ENCODE data around the gene DNAH1. TPM values are rescaled to one million over a fixed set of nuclear protein-coding genes. Genes with fewer than 3 reads are reported as not detected.

DNAH1 gene
- total RNA-seq, 1 donor from 2014 or later: 8.9 TPM

DNA sequence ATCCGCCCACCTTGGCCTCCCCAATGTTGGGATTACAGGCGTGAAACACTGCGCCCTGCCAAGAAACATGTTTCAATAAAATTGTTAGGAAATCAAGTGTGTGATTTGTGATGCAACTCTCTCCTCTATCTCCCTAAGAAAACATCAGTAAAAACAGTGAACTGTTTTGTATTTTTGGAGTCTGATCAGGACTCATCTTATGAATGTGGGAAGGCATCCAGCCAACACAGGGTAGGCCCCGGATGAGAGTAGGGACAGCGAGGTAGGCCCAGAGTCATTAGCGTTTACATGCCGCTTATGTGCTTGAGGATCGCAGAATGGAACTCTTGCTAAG lies 29.4 kb upstream of the DNAH1 start:
- Mint-ChIP-seq H3K4me3 (ENCODE audit: unreplicated experiment) (peak overlapping the region; percentile 90), H3K4me1 (ENCODE audit: low read depth, unreplicated experiment) (peaks cover 9% of the 10 kb centered on the region), H3K27ac (ENCODE audit: unreplicated experiment) (peak overlapping the region; percentile 100), H3K27me3 (ENCODE audit: unreplicated experiment) (peaks cover 4% of the 10 kb centered on the region), H3K9me3 (ENCODE audit: unreplicated experiment) (peaks cover 6% of the 10 kb centered on the region), H3K36me3 (ENCODE audit: unreplicated experiment) (no peaks in the 10 kb centered on the region)
- no peak for DNase-seq
- TF ChIP-seq, protein P1, sequence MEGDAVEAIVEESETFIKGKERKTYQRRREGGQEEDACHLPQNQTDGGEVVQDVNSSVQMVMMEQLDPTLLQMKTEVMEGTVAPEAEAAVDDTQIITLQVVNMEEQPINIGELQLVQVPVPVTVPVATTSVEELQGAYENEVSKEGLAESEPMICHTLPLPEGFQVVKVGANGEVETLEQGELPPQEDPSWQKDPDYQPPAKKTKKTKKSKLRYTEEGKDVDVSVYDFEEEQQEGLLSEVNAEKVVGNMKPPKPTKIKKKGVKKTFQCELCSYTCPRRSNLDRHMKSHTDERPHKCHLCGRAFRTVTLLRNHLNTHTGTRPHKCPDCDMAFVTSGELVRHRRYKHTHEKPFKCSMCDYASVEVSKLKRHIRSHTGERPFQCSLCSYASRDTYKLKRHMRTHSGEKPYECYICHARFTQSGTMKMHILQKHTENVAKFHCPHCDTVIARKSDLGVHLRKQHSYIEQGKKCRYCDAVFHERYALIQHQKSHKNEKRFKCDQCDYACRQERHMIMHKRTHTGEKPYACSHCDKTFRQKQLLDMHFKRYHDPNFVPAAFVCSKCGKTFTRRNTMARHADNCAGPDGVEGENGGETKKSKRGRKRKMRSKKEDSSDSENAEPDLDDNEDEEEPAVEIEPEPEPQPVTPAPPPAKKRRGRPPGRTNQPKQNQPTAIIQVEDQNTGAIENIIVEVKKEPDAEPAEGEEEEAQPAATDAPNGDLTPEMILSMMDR (IDR thresholded peaks at IDR 0.05; ENCODE audit: partially characterized antibody, unreplicated experiment): no peak

GRCh38 chr3:52288674-52289073 lies 27.4 kb upstream of the DNAH1 start:
- no peak for DNase-seq
- H3K36me3 Mint-ChIP-seq (ENCODE audit: unreplicated experiment): no peaks in the 10 kb centered on the region
- H3K27me3 Mint-ChIP-seq (ENCODE audit: unreplicated experiment): peaks cover 4% of the 10 kb centered on the region
- H3K27ac Mint-ChIP-seq (ENCODE audit: unreplicated experiment): peak overlapping the region; percentile 100
- H3K4me1 Mint-ChIP-seq (ENCODE audit: low read depth, unreplicated experiment): peaks cover 11% of the 10 kb centered on the region
- H3K4me3 Mint-ChIP-seq (ENCODE audit: unreplicated experiment): peak overlapping the region; percentile 90
- TF ChIP-seq, protein P1 (IDR thresholded peaks at IDR 0.05; ENCODE audit: partially characterized antibody, unreplicated experiment): no peak
- H3K9me3 Mint-ChIP-seq (ENCODE audit: unreplicated experiment): peaks cover 6% of the 10 kb centered on the region

GRCh38 chr3:52289338-52289746 lies 26.8 kb upstream of the DNAH1 start:
- peaks cover 6% of the 10 kb centered on the region for H3K9me3 Mint-ChIP-seq (ENCODE audit: unreplicated experiment)
- no peak overlapping the region for H3K27ac Mint-ChIP-seq (ENCODE audit: unreplicated experiment)
- H3K27me3 Mint-ChIP-seq (ENCODE audit: unreplicated experiment): peaks cover 4% of the 10 kb centered on the region
- TF ChIP-seq, protein P1 (IDR thresholded peaks at IDR 0.05; ENCODE audit: partially characterized antibody, unreplicated experiment): no peak
- H3K4me1 Mint-ChIP-seq (ENCODE audit: low read depth, unreplicated experiment): peaks cover 11% of the 10 kb centered on the region
- peak overlapping the region; percentile 59 for H3K4me3 Mint-ChIP-seq (ENCODE audit: unreplicated experiment)
- DNase-seq: no peak
- H3K36me3 Mint-ChIP-seq (ENCODE audit: unreplicated experiment): no peaks in the 10 kb centered on the region

- Mint-ChIP-seq H3K4me1 (ENCODE audit: low read depth, unreplicated experiment) (peaks cover 11% of the 10 kb centered on the region), H3K4me3 (ENCODE audit: unreplicated experiment) (peak overlapping the region; percentile 59), H3K27ac (ENCODE audit: unreplicated experiment) (peak overlapping the region; percentile 64), H3K9me3 (ENCODE audit: unreplicated experiment) (peaks cover 6% of the 10 kb centered on the region), H3K27me3 (ENCODE audit: unreplicated experiment) (peaks cover 4% of the 10 kb centered on the region), H3K36me3 (ENCODE audit: unreplicated experiment) (no peaks in the 10 kb centered on the region)
- no peak for DNase-seq
- TF ChIP-seq, protein P1 (IDR thresholded peaks at IDR 0.05; ENCODE audit: partially characterized antibody, unreplicated experiment): peak; percentile 63
These were observed 26.1 kb upstream of the DNAH1 start for GRCh38 chr3:52289747-52290595.

Data from glutamatergic neuron (in vitro differentiated cells).